Stimulated activated CD4-positive, alpha-beta T cell treated with anti-CD3 and anti-CD28 coated beads, Interleukin-2, amount 100 ng/mL, for 24 hours (primary cell): ENCODE results near the gene AKR1A1.
"Not testable (repeated sequence)": the region's sequence is repeated elsewhere in the genome, so short reads cannot be mapped to it uniquely, and the experiment has no call there.

Source experiments
- DNase-seq, 2 donors: peaks; one replicate each; pipeline ENCODE4 v3.0.0-alpha.2; 2020

AKR1A1 gene

DNA sequence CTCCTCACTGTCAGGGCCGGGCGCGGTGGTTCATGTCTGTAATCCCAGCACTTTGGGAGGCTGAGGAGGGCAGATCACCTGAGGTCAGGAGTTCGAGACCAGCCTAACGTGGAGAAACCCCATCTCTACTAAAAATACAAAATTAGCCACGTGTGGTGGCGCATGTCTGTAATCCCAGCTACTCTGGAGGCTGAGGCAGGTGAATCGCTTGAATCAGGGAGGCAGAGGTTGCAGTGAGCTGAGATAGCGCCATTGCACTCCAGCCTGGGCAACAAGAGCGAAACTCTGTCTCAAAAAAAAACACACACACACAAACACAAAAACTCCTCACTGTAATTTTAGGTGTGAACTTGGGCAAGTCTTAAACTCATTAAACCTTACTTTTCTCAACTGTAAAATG, 26.7 kb upstream of the AKR1A1 start:
- DNase-seq, result not testable (repeated sequence)

DNA sequence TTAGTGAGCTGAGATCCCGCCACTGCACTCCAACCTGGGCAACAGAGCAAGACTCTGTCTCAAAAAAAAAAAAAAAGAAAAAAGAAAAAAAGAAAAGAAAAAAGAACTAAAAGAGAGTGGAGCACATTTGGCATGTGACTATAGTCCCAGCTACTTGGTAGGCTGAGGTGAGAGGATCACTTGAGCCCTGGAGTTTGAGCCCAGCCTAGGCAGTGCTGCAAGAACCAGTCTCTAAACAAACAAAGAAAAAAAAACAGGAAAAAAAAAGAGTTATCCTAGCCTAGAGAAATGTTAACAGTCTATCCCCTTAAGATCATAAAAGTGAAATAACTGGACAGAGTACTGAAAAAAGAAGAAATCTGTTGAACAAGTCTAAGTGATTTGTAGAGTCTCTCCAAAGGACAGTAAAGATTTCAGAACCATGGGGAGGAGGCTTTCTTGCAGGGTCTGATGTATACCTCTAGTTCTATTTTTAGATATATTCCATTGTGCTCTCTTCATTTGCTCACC, 24.4 kb upstream of the AKR1A1 start:
- DNase-seq, result no peak

DNA sequence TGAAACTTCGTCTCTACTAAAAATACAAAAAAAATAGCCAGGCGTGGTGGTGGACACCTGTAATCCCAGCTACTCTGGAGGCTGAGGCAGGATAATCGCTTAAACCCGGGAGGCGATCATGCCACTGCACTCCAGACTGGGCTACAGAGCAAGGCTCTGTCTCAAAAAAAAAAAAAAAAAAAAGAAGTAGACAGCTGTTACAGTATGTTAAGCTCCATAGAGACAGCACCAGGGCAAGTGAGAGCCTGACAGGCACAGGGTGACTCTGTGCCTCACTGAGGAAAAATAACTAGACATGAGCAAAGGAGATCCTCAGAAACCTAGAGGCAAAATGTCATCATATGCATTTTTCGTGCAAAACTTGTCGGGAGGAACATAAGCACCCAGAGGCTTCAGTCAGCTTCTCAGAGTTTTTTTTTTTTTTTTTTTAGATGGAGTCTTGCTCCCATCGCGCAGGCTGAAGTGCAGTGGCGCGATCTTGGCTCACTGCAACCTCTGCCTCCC, 19.9 kb upstream of the AKR1A1 start:
- no peak for DNase-seq

DNA sequence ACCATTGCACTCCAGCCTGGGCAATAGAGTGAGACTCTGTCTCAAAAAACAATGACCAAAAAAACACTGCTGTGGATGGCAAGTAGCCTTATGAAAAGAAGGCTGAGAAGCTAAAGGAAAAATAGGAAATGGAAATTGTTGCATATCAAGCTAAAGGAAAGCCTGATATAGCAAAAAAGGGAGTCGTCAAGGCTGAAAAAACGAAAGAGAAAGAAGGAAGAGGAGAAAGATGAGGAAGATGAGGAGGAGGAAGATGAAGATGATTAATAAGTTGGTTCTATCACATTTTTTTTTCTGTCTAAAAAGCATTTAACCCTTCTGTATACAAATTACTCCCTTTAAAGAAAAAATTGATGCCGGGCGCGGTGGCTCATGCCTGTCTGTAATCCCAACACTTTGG, 18.8 kb upstream of the AKR1A1 start:
- no peak for DNase-seq

DNA sequence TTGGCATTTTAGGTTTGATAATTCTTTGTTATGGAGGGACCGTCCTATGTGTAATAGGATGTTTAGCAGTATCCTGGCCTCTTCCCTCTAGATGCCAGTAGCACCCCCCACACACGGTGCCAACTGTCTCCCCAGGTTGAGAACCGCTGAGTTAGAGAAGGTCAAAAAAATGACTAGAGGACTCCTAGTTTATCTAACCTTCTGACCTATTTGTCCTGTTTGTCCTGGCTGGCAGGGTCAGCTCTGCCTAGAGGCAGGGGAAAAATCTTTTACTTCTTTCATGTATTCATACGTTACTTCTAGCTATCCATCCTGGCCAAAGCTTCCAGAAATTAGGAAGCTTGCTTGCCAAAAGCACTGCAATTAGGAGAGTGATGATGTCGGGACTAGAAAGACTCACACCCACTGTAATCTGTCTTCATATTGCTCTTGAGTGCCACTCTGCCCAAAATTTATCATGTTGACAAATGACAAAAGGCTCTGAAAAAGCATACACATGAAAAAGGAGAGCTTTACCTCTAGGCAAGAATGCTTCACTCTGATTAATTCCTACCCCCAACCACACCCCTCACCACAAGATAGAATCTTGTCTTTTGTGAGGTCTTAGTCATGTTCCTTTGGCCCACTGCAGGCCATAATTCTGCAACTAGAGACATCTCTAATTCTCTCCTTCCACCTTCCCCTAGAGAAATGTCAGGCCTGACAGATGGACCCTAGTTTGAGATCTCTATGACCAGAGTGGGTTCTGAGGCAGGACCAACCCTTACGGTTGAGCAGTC, 14.4 kb upstream of the AKR1A1 start:
- DNase-seq, result no peak

DNA sequence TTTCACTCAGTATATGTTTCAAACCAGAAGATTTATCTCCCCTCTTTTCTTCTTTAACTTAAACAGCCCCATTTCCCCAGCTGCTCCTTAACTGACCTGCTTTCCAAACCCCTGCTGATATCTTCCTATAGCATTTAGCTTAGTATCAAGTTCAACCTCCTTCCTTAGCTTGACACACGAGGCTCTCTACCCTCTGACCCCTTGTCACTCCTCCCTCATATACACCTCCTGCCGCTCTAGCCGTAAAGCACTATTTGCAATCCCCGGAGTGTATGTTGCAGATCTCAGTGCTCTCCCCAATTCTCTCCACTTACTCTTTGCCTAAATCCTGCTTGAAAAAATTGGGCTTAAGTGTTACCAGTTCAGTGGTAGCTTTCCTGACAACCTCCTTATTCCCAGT, 13.7 kb upstream of the AKR1A1 start:
- no peak for DNase-seq

DNA sequence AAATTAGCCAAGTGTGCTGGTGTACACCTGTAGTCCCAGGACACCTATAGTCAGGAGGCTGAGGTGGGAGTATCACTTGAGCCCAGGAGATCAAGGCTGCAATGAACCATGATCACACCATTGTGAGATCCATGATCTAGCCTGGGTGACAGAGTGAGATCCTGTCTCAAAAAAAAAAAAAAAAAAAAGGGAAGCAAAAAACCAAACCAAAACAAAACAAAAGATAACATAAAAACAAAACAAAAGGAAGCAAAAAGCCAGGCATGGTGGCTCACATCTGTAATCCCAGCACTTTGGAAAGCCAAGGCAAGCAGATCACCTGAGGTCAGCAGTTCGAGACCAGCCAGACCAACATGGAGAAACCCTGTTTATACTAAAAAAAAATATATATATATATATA, 9.4 kb upstream of the AKR1A1 start:
- no peak for DNase-seq

DNA sequence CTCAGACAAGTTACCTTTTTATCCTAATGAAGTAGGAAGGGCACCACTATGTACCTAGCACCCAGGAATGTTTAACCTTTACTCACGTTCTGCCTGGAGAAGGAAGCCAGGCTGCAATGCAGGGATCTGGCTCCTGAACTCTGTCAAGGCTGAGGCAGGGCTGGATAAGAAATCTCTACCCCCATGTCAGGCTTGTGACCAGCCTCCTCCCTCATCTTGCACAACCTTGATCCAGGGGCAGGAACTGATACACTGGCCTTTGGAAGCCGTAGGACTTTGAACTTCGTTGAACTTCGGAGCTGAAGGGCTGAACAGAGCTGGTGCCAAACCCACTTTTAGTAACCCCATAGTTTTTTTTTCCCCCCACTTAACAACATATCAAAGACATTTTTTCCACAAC, 8.0 kb upstream of the AKR1A1 start:
- DNase-seq, result no peak

DNA sequence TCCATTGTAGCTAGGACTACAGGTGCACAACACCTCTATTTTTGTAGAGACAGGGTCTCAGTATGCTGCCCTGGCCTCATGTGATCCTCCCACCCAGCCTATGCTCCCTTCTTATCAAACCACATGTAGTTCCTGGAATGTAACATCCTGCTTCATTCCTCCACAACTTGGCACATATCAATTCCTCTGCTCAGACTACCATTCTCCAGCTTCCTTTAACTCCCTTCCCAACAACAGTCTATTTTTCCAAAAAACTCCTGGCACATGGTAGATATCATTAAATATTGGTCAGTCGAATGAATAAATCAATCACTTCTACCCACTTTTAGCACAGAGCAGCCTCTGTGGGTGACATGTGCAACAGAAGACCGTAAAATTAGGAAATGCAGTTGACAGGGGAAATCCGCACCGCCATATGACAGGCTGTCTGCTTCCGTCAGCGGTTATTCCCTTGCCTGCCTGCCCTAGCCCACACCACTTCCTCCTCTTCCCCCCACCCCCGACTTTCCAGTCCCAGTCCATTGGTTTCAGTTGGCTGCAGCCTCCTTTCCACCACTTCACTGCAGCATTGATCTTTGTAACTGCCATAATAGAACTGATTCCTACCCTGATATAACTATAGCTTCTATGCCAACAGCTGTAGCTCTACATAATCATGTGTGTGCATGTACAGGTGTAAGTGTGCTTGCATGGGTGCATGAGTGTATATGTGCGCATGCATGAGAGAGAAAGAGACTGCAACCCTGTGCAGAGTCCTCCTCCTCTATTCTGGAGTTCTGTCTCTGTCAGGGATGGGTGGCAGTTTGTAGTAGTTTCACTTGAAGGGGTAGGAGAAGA, 6.8 kb upstream of the AKR1A1 start:
- peak; percentile 72 to 73 for DNase-seq

DNA sequence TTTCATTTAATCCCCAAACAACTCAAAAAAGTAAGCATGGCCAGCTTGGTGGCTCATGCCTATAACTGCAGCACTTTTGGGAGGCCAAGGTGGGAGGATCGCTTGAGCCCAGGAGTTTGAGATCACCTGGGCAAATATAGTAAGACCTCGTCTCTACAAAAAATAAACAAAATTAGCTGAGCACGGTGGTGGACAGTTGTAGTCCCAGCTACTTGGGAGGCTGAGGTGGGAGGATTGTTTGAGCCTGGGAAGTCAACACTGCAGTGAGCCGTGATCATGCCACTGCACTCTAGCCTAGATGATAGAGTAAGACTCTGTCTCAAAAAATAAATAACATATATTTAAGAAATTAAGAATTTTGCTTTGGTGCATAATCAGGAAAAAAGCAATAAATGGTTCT, 6.1 kb upstream of the AKR1A1 start:
- no peak for DNase-seq

DNA sequence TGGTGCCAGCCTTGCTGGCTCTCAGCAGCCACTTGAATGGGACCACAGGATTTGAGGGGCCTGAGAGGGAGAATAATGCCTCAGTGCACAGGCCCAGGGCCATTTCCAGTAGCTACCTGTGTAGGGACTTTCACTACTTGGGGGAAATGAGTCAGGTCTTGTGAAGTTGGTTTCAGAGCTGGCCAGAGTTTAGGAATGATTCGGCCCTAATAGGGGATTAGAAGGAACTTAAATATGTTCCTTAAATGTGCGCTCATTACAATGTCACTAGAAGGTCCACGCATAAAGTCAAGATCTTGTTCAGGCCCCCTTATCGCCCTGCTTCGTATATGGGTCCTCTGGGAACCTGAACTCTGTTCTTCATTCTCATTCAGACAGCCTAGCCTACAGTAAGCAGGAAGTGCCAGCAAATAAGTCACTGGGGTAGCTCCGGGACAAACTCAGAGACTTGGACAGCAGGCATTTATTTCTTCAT, 5.6 kb upstream of the AKR1A1 start:
- DNase-seq, result peak in 1 of 2 donors; percentile 29

DNA sequence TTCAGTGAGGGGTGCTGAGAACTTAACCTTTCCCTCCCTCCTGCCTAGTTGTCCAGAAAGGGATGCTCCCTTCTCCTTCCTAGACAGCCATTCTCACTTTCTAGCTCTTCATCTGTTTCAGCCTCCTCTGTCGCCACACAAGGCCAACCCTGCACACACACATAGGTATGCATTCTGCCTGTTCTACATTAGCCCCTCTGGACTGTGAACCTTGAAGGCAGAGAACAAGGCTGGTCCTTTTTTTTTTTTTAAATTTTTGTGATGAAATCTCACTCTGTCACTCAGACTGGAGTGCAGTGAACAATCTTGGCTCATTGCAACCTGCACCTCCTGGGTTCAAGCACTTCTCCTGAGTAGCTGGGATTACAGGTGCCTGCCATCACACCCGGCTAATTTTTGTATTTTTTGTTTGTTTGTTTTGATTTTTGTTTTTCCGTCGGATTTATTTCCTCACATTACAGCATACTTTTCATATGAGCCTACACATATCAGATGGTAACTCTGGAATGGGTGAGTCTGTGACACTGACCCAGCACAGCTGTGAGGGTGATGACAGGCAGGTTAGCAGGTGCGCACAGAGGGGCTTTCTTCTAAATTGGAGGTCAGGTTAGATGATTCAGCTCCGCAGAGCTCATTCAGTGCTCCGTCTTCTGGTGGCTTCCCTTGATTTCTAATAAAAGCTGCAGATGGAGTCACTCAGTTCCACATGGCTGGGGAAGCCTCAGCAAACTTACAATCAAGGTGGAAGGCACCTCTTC, 4.9 kb upstream of the AKR1A1 start:
- no peak for DNase-seq

DNA sequence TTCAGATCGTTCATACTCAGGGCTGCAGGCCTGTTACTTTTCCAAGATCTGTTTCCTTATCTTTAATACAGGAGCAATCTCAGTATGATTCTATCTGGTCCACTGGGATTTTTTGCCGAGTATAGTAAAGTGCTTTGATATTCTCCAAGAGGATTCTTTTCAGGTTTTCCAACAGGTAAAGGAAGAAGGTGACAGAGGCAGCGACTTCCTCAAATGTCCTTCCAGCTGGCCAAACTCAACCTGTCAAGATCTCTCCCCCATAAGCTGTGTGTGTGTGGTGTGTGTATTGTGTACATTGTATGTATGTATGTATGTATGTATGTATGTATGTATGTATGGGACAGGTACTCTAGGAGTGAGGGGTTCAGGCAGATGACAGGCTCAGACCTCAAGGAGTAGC, 1.1 kb downstream of the AKR1A1 start:
- no peak for DNase-seq

DNA sequence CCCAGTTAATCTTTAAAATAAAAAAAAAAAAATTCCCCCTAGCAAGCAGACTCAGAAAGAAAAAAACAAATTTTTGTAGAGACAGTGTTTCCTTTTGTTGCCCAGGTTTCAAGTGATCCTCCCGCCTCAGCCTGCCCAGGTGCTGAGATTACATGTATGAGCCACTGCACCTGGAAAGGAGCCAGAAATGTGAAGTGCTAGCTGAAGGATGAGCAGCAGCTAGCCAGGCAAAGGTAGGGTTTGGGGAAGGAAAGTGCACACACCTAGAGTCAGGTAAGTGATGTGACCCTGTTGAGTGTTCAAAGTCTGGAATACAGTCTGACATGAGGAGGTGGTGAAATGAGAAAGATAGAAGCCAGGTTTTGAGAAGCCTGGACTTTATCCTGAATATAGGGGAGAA, 1.7 kb downstream of the AKR1A1 start:
- DNase-seq, result no peak

DNA sequence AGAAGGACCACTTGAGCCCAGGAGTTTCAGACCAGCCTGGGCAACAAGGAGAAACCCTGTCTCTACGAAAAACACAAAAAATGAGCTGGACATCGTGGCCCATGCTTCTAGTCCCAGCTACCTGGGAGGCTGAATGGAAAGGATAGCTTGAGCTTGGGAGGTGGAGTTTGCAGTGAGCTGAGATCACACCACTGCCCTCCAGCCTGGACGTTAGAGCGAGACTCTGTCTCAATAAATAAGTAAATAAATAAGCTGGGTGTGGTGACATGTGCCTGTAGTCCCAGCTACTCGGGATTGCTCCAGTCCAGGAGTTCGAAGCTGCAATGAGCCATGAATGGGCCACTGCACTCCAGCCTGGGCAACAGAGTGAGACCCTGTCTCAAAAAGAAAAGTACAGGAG, 3.6 kb downstream of the AKR1A1 start:
- no peak for DNase-seq

DNA sequence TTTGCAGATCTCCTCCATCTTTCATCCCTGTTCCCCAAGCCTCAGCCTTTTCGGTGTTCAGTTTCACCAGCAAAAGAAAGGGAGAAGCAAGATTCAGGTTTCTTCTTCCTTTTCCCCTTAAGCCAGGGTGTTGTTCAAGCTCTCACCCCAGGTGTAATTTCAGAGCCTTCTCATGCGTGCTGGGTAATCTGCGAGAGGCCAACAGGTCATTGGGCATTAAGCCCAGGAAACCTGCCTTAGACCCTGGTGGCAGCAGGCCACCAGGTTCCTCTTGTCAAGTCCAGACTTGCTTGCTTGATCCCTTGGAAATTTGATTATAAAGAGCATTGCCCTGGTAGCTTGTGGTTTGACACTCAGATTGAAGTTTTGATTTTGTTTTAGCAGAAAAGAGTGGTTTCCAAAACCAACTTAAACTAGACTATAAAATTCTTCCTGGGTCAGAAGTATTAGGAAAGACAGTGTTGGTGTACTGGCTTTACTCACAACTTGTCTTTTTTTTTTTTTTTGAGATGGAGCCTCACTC, 6.9 kb downstream of the AKR1A1 start:
- DNase-seq, result no peak

DNA sequence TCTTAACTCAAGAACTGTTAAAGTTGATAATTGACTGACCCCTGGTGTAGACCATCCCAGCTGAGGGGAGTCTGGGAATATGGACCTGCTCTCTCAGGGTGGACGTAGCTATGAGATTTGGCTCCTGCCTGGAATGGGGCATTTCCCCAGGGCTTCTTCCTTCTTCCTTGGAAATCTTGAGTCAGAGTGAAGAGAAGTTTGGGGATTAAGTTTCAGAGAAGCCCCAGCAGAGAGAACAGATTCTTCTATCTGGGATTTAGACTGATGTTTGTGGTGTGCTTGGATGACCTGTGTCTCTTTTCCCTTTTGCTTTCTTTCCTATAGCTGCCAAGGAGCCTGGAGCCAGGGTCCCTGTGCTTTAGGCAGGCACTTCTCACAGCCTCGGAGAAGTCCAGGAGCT, 13.2 kb downstream of the AKR1A1 start:
- no peak for DNase-seq

DNA sequence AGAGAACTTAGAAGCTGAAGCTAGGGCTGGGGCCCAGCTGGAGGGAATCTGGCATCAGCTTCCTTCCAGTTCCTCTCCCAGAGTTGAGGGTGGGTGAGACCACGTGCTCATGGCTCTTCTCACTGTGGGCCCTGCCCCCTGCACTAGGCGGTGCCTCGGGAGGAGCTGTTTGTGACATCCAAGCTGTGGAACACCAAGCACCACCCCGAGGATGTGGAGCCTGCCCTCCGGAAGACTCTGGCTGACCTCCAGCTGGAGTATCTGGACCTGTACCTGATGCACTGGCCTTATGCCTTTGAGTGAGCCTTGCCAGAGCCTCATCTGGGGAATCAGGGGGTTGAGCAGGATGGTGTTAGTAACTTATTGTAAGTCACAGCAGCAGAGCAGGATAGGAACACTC, 16.1 kb downstream of the AKR1A1 start:
- DNase-seq, result no peak

DNA sequence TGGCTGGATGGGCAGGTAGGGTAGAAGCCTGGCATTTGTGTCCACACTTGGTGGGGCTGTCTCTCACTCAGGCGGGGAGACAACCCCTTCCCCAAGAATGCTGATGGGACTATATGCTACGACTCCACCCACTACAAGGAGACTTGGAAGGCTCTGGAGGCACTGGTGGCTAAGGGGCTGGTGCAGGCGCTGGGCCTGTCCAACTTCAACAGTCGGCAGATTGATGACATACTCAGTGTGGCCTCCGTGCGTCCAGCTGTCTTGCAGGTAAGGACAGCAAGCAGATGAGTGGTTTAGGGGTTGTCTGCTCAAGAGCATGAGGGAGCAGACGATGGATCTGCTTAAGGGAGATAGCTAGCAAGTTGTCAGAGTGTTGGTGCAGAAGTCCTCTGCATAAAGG, 17.3 kb downstream of the AKR1A1 start:
- no peak for DNase-seq

DNA sequence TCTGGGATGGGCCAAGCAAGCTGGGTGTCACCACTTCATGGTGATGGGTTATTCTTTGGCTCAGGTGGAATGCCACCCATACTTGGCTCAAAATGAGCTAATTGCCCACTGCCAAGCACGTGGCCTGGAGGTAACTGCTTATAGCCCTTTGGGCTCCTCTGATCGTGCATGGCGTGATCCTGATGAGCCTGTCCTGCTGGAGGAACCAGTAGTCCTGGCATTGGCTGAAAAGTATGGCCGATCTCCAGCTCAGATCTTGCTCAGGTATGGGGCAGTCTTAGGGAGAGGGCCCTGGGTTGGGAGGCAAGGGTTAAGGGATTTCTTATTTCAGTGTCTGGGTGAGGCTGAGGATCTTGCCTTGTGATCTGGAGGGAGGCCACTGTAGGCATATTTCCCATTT, 17.8 kb downstream of the AKR1A1 start:
- DNase-seq, result no peak

DNA sequence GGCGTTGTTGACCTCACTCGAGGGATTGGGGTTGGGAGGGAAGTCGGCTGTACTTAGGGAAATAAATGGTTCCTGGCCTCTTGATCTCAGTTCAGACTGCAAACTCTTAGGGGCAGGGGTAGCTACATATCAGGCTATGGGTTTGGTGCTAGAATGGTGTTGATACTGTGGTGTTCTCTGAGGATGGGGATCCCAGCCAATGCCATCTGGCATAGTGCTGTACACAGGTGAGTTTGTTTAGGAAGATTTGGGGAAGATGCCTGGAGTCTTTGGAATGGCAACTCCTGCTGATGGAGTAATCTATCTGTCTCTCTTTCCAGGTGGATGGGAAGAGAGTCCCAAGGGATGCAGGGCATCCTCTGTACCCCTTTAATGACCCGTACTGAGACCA, 18.9 kb downstream of the AKR1A1 start:
- DNase-seq, result no peak

DNA sequence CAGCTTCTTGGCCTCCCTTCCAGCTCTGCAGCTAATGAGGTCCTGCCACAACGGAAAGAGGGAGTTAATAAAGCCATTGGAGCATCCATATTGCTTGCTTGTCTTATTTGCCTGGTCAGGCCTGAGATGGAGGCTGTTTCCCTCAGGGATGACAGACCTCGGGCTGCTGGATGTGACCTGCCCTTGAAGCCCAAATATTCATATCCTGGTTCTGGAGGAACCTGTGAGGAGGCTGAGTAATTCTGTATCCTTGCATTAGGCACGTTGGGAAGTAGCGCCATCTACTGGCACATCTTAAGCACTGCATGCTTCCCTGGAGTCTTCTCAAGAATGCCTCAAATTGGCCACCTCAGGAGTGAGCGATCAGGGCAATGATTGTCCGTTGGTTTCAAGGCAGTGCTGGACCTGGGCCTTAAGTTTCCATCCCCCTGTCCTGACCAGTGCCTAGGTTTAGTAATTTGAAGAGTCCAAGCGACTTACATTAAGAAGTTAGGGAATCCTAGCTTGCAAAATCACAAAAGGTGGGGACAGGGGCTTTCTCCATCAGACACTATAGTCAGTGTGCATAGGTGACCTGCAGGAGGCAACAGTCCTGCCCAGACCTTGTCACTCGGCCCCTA, 19.4 kb downstream of the AKR1A1 start:
- peak; percentile 72 for DNase-seq
